Measurements from ENCODE around the gene NCAM1.

GRCh38 chr11:113021111-113021510 lies 59.9 kb downstream of the NCAM1 start:
- TF ChIP-seq, protein P1, sequence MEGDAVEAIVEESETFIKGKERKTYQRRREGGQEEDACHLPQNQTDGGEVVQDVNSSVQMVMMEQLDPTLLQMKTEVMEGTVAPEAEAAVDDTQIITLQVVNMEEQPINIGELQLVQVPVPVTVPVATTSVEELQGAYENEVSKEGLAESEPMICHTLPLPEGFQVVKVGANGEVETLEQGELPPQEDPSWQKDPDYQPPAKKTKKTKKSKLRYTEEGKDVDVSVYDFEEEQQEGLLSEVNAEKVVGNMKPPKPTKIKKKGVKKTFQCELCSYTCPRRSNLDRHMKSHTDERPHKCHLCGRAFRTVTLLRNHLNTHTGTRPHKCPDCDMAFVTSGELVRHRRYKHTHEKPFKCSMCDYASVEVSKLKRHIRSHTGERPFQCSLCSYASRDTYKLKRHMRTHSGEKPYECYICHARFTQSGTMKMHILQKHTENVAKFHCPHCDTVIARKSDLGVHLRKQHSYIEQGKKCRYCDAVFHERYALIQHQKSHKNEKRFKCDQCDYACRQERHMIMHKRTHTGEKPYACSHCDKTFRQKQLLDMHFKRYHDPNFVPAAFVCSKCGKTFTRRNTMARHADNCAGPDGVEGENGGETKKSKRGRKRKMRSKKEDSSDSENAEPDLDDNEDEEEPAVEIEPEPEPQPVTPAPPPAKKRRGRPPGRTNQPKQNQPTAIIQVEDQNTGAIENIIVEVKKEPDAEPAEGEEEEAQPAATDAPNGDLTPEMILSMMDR (conservative IDR thresholded peaks at IDR 0.05; ENCODE audit: low read depth in 2 of 2) = no peak
- TF ChIP-seq POLR2AphosphoS5 (IDR thresholded peaks at IDR 0.05; ENCODE audit: low read depth) (no peak), EZH2phosphoT487 (IDR thresholded peaks at IDR 0.05; ENCODE audit: unreplicated experiment) (no peak), CREB1 (CRISPR knock-in tag; IDR thresholded peaks at IDR 0.05; ENCODE audit: low read depth) (no peak), JUNB (IDR thresholded peaks at IDR 0.05; ENCODE audit: unreplicated experiment) (no peak), EZH2 (IDR thresholded peaks at IDR 0.05; ENCODE audit: low read depth, unreplicated experiment) (no peak)
- TF ChIP-seq, protein P2, sequence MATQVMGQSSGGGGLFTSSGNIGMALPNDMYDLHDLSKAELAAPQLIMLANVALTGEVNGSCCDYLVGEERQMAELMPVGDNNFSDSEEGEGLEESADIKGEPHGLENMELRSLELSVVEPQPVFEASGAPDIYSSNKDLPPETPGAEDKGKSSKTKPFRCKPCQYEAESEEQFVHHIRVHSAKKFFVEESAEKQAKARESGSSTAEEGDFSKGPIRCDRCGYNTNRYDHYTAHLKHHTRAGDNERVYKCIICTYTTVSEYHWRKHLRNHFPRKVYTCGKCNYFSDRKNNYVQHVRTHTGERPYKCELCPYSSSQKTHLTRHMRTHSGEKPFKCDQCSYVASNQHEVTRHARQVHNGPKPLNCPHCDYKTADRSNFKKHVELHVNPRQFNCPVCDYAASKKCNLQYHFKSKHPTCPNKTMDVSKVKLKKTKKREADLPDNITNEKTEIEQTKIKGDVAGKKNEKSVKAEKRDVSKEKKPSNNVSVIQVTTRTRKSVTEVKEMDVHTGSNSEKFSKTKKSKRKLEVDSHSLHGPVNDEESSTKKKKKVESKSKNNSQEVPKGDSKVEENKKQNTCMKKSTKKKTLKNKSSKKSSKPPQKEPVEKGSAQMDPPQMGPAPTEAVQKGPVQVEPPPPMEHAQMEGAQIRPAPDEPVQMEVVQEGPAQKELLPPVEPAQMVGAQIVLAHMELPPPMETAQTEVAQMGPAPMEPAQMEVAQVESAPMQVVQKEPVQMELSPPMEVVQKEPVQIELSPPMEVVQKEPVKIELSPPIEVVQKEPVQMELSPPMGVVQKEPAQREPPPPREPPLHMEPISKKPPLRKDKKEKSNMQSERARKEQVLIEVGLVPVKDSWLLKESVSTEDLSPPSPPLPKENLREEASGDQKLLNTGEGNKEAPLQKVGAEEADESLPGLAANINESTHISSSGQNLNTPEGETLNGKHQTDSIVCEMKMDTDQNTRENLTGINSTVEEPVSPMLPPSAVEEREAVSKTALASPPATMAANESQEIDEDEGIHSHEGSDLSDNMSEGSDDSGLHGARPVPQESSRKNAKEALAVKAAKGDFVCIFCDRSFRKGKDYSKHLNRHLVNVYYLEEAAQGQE (IDR thresholded peaks at IDR 0.05; ENCODE audit: unreplicated experiment) = no peak
